GM19025 (cell line): ENCODE measurements around the gene GNG7.
"Not testable (repeated sequence)": the region's sequence is repeated elsewhere in the genome, so short reads cannot be mapped to it uniquely, and the experiment has no call there.

Experiments used
- ATAC-seq: cut with Tn5 transposase; IDR thresholded peaks from one replicate; pipeline ENCODE4 v1.9.1; 2021; ENCODE audit warnings: mild to moderate bottlenecking, low read depth, moderate library complexity; ENCODE audit not compliant: unreplicated experiment

The GNG7 gene

GRCh38 chr19:2524840-2525723 lies 177.4 kb downstream of the GNG7 start:
- no peak for ATAC-seq

- no peak for ATAC-seq
These were observed 178.1 kb downstream of the GNG7 start for GRCh38 chr19:2524361-2524839.

GRCh38 chr19:2523630-2524311 lies 178.7 kb downstream of the GNG7 start:
- no peak for ATAC-seq

GRCh38 chr19:2519482-2519881 lies 183.0 kb downstream of the GNG7 start:
- no peak for ATAC-seq

GRCh38 chr19:2518856-2519255 lies 183.6 kb downstream of the GNG7 start:
- not testable (repeated sequence) for ATAC-seq

DNA sequence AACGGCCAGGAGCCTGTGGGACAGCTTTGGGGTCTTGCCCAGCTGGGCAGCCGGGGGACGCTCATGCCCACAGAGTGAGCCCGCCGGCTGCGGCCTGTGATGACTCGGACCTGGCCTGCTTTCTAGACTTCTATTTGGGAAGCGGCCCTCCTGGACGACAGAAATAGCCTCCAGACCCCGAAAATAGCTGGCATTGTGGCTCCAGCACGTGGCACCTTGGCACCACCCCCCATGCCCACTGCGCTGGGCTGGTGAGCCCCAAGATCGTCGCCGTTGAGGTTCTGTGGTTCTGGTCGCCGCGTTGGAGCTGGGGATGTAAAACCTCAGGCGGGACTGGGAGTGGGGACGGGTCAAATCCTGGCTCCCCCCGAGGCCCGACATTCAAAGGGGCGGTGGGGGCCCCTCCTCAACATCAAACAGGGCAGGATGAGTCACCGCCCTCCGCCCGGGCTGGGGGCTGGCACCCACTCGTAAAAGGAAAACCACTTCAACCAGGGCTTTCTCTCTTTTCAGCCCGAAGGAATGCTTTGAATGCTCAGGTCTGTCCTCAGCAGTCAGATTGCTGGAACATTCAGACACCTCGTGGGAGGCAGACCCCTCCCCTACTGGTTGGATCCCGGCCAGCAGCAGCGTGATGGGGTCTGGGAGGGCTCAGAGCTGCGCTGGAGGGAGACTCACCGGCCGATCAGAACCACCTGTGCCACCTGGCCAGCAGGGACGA lies 184.5 kb downstream of the GNG7 start:
- ATAC-seq: no peak

- ATAC-seq: no peak
These were observed 185.8 kb downstream of the GNG7 start for GRCh38 chr19:2516727-2517126.

DNA sequence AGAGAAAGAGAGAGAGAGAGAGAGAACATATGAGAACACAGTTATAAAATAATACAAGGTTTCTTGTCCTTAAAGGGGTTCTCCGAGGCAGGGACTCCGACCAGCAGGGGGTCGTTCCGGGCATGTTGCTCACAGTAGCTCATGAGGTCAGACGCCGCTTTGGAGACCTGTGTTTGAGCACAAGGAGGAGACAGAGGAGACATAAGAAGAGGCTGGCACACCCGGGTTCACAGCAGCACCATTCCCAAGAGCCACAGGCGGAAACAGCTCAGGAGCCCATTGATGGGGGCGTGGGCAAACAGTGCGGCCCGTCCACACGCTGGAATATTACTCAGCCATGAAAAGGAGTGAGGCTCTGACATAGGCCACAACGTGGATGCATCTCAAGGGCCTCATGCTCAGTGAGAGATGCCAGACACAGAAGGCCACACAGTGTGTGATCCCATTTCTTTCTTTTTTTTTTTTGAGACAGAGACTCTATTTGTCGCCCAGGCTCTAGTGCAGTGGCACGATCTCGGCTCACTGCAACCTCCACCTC lies 187.4 kb downstream of the GNG7 start:
- no peak for ATAC-seq

DNA sequence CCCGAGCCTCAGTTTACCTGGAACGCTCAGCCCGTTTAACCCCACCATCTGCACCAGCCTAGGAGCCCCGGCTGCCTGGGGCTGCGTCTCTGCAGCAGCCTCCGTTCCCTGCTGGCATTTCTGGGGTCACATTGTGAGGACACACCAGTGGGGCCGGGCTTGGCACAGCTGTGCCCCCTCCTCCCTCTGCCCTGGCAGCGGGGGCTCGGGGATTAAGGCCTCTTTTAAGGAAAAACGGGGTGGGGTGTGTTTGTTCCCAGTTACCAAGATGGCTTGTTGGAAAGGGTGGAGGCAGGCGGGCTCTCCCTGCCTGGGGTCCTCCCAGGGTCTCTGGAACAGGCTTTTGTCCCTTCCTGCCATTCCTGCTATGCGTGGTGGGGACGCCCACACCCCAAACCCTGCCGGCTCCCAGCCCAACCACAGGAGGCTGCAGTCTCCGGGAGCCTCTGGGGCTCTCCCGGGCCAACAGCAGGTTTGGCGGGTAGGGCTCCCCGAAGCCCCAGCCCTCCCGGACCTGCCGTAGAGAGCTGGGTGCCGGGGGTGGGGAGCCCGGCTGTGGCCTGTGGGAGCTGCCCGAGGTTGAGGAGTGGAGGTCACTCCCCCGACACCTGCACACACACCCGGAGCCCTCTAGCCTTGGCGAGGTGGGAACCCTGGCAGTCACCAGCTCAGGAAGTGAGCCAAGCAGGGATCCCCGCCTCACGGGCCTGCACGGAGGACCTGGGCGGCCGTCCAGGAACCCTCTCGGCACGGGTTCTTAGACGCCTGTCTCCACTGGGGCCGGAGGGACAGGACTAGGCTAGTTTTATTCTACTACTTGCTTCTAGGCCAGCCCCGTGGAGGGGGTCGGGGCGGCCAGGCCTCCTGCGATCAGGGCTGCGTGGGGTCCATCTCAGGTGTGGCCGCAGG lies 189.7 kb downstream of the GNG7 start:
- ATAC-seq: no peak

DNA sequence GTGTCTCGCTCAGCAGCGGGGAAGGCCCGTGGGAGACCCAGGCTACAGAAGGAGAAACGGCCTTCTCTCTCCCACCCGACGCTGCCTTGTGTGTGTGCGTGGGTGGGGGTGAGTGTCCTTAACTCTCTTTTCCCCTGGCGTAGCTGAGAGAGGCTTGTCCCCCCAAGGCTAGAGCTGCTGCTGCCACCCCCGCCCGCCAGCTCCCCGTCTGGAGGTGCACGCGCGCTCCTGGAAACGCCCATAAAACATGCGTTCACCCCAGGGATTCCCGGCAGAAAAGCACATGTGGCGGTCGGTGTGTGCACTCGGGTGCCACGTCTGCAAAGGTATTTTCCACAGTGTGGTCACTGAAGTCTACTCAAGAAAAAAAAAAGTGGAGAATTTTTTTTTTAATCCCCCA lies 190.5 kb downstream of the GNG7 start:
- ATAC-seq: no peak

- no peak for ATAC-seq
These were observed 190.9 kb downstream of the GNG7 start for GRCh38 chr19:2511570-2511969.

DNA sequence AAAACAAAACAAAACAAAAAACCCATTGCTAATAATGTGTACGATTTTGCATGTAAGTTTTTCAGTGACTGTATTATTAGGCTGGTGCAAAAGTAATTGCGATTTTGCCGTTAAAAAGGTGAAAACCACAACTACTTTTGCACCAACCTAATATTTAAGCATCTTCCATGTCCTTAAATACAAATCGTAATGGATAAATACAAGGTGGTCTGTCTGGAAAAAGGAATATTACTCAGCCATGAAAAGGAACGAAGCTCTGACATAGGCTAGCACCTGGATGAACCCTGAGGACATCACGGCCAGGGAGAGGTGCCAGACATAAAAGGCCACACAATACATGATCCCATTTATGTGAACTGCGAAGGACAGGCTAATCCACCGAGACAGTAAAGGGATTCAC lies 193.4 kb downstream of the GNG7 start:
- ATAC-seq: no peak

GRCh38 chr19:2507109-2507508 lies 195.4 kb downstream of the GNG7 start:
- ATAC-seq: no peak

DNA sequence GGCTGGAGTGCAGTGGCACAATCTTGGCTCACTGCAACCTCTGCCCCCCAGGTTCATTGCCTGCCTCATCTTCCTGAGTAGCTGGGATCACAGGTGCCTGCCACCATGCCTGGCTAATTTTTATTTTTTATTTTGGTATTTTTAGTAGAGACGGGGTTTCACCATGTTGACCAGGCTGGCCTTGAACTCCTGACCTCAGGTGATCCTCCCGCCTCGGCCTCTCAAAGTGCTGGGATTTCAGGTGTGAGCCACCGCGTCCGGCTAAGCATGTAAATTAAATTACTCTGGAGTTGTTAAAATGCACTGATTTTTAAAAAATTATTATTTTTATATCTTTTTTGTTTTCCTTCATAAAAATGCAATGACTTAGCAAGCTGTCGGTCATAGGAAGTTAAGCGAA lies 195.8 kb downstream of the GNG7 start:
- not testable (repeated sequence) for ATAC-seq

- no peak for ATAC-seq
These were observed 198.9 kb downstream of the GNG7 start for GRCh38 chr19:2503521-2504109.

- ATAC-seq: no peak
These were observed 201.6 kb downstream of the GNG7 start for GRCh38 chr19:2500841-2501261.

- no peak for ATAC-seq
These were observed 202.3 kb downstream of the GNG7 start for GRCh38 chr19:2500156-2500555.

- ATAC-seq: no peak
These were observed 205.3 kb downstream of the GNG7 start for GRCh38 chr19:2497186-2497585.

GRCh38 chr19:2495651-2496316 lies 206.7 kb downstream of the GNG7 start:
- ATAC-seq: no peak
